H9 (cell line): ENCODE data around the gene FNIP1. TPM values are rescaled to one million over a fixed set of nuclear protein-coding genes. Genes with fewer than 3 reads are reported as not detected.

ENCODE experiments used
- DNase-seq: peaks from one replicate; pipeline ENCODE4 v3.0.0-alpha.2; 2017
- H2AFZ ChIP-seq: one replicate; pipeline ENCODE4 v1.6.1; 2013; ENCODE audit warnings: mild to moderate bottlenecking, low read length, control low read depth, moderate library complexity
- H2AK5ac ChIP-seq: 2 replicates; pipeline ENCODE4 v1.6.1; 2013; ENCODE audit warnings: low read length, control low read depth, mixed read lengths; ENCODE audit not compliant: insufficient read length
- H2BK120ac ChIP-seq: one replicate; pipeline ENCODE4 v1.6.1; 2013; ENCODE audit warnings: low read depth, mild to moderate bottlenecking, low read length, control low read depth, inconsistent platforms; ENCODE audit not compliant: poor library complexity, severe bottlenecking
- H2BK12ac ChIP-seq: 2 replicates; pipeline ENCODE4 v1.6.1; 2013; ENCODE audit warnings: low read length, control low read depth, mixed read lengths, low read depth; ENCODE audit not compliant: insufficient read length
- H2BK15ac ChIP-seq: 2 replicates; pipeline ENCODE4 v1.6.1; 2013; ENCODE audit warnings: low read depth, low read length, control low read depth
- H2BK20ac ChIP-seq: one replicate; pipeline ENCODE4 v1.6.1; 2013; ENCODE audit warnings: low read depth, mild to moderate bottlenecking, low read length, control low read depth, inconsistent platforms; ENCODE audit not compliant: poor library complexity, severe bottlenecking
- H2BK5ac ChIP-seq: 2 replicates; pipeline ENCODE4 v1.6.1; 2013; ENCODE audit warnings: low read length, control low read depth, mixed read lengths; ENCODE audit not compliant: insufficient read length
- H3K14ac ChIP-seq: 2 replicates; pipeline ENCODE4 v1.6.1; 2013; ENCODE audit warnings: low read length, control low read depth; ENCODE audit not compliant: insufficient read depth
- H3K18ac ChIP-seq: 2 replicates; pipeline ENCODE4 v1.6.1; 2013; ENCODE audit warnings: low read depth, mild to moderate bottlenecking, mixed read lengths, low read length, control low read depth; ENCODE audit not compliant: insufficient read length
- H3K23ac ChIP-seq: 2 replicates; pipeline ENCODE4 v1.6.1; 2013; ENCODE audit warnings: low read length, control low read depth, mixed read lengths, low read depth; ENCODE audit not compliant: insufficient read length
- H3K23me2 ChIP-seq: 2 replicates; pipeline ENCODE4 v1.6.1; 2013; ENCODE audit warnings: low read depth, mild to moderate bottlenecking, mixed read lengths, low read length, control low read depth; ENCODE audit not compliant: insufficient read length, poor library complexity, severe bottlenecking
- H3K27ac ChIP-seq: 2 replicates; pipeline ENCODE4 v1.5.1; 2013; ENCODE audit warnings: low read length, control low read depth, mixed read lengths, low read depth; ENCODE audit not compliant: insufficient read length
- H3K27me3 ChIP-seq: 2 replicates; pipeline ENCODE4 v1.6.1; 2013; ENCODE audit warnings: low read length, control low read depth, inconsistent platforms; ENCODE audit not compliant: insufficient read depth
- H3K4ac ChIP-seq: 2 replicates; pipeline ENCODE4 v1.6.1; 2013; ENCODE audit warnings: low read depth, mild to moderate bottlenecking, control low read depth, inconsistent platforms, low read length, moderate library complexity
- H3K4me1 ChIP-seq: 2 replicates; pipeline ENCODE4 v1.6.1; 2013; ENCODE audit warnings: low read length, control low read depth, inconsistent platforms; ENCODE audit not compliant: insufficient read depth
- H3K4me2 ChIP-seq: 2 replicates; pipeline ENCODE4 v1.6.1; 2013; ENCODE audit warnings: low read length, control low read depth, mixed read lengths; ENCODE audit not compliant: insufficient read length, insufficient read depth
- H3K56ac ChIP-seq: 2 replicates; pipeline ENCODE4 v1.6.1; 2013; ENCODE audit warnings: low read depth, mild to moderate bottlenecking, mixed read lengths, low read length, control low read depth; ENCODE audit not compliant: insufficient read length
- H3K79me1 ChIP-seq: 2 replicates; pipeline ENCODE4 v1.6.1; 2013; ENCODE audit warnings: low read depth, mild to moderate bottlenecking, moderate library complexity, low read length, control low read depth, inconsistent platforms; ENCODE audit not compliant: insufficient read depth, poor library complexity, severe bottlenecking
- H3K79me2 ChIP-seq: 2 replicates; pipeline ENCODE4 v1.6.1; 2013; ENCODE audit warnings: low read length, control low read depth, inconsistent platforms; ENCODE audit not compliant: insufficient read depth
- H3K9ac ChIP-seq: 2 replicates; pipeline ENCODE4 v1.6.1; 2013; ENCODE audit warnings: low read length, control low read depth, mixed read lengths; ENCODE audit not compliant: insufficient read length; ENCODE audit errors: extremely low read depth
- H3K9me3 ChIP-seq: one replicate; pipeline ENCODE4 v1.6.1; 2013; ENCODE audit warnings: low read depth, low read length, inconsistent platforms; ENCODE audit not compliant: control insufficient read depth
- H3T11ph ChIP-seq: one replicate; pipeline ENCODE4 v1.6.1; 2013; ENCODE audit warnings: mild to moderate bottlenecking, low read length, control low read depth, inconsistent platforms
- H4K20me1 ChIP-seq: one replicate; pipeline ENCODE4 v1.6.1; 2013; ENCODE audit not compliant: control insufficient read depth, insufficient read length, insufficient read depth
- H4K5ac ChIP-seq: 2 replicates; pipeline ENCODE4 v1.6.1; 2013; ENCODE audit warnings: low read depth, mild to moderate bottlenecking, mixed read lengths, low read length, control low read depth; ENCODE audit not compliant: insufficient read length
- H4K8ac ChIP-seq: replicated peaks from 2 replicates; pipeline ENCODE4 v1.6.1; 2013; ENCODE audit warnings: low read length, control low read depth, mixed read lengths, low read depth; ENCODE audit not compliant: insufficient read length
- H4K91ac ChIP-seq: 2 replicates; pipeline ENCODE4 v1.6.1; 2013; ENCODE audit warnings: low read depth, mild to moderate bottlenecking, moderate library complexity, mixed read lengths, low read length, control low read depth; ENCODE audit not compliant: insufficient read length
- H3K27ac Mint-ChIP-seq, 3 experiments: 2 replicates in 2 of 3; 3 replicates in 1 of 3; pipeline ENCODE4 v1.8.0; 2020 to 2021; ENCODE audit warnings: mixed read lengths in 3 of 3, mild to moderate bottlenecking in 1 of 3, moderate library complexity in 1 of 3
- H3K27me3 Mint-ChIP-seq: 2 replicates; pipeline ENCODE4 v1.8.0; 2021; ENCODE audit warnings: low read depth, mild to moderate bottlenecking, moderate library complexity, mixed read lengths
- H3K36me3 Mint-ChIP-seq, 3 experiments: 2 replicates in 2 of 3; 3 replicates in 1 of 3; pipeline ENCODE4 v1.8.0; 2020 to 2021; ENCODE audit warnings: low read depth in 3 of 3, mixed read lengths in 3 of 3; ENCODE audit not compliant: insufficient read depth in 1 of 3
- H3K4me1 Mint-ChIP-seq, 2 experiments: 2 replicates each; pipeline ENCODE4 v1.8.0; 2020; ENCODE audit warnings: mixed read lengths in 2 of 2
- H3K4me3 Mint-ChIP-seq, 2 experiments: 2 replicates in 1 of 2; 3 replicates in 1 of 2; pipeline ENCODE4 v1.8.0; 2020 to 2021; ENCODE audit warnings: mild to moderate bottlenecking in 2 of 2, mixed read lengths in 2 of 2, moderate library complexity in 1 of 2
- H3K9me3 Mint-ChIP-seq, 2 experiments: 2 replicates in 1 of 2; 3 replicates in 1 of 2; pipeline ENCODE4 v1.8.0; 2020; ENCODE audit warnings: mild to moderate bottlenecking in 2 of 2, mixed read lengths in 2 of 2, moderate library complexity in 1 of 2
- CTCF ChIP-seq: fragments of 200-600 bp; sonication (generic); conservative IDR thresholded peaks from 3 replicates; pipeline ENCODE4 v1.8.0; 2021; ENCODE audit warnings: antibody characterized with exemption, mild to moderate bottlenecking
- WGBS: extraction: QIAGEN DNeasy Blood & Tissue Kit; methylation state at CpG from one replicate; pipeline ENCODE4 v1.1.7; 2013; ENCODE audit warnings: missing lambda C conversion rate, low lambda C conversion rate, mixed read lengths; ENCODE audit not compliant: insufficient read length; ENCODE audit errors: extremely low coverage; 5-methylcytosine and 5-hydroxymethylcytosine counted together
- total RNA-seq: library from RNA; stranded (reverse); gene quantifications from 2 replicates; pipeline ENCODE4 v1.2.1, GENCODE V29; 2021

FNIP1 gene
- total RNA-seq, 1 experiment from 2014 or later, result 13.4 TPM

- Histone ChIP-seq H3K27ac (no peak overlapping the region), H3K23me2 (no peaks in the 10 kb centered on the region), H2BK12ac (no peak overlapping the region), H3K9ac (no peak overlapping the region), H3K4me2 (no peak overlapping the region), H2BK20ac (no peak overlapping the region), H3T11ph (no peak overlapping the region), H2BK120ac (no peak overlapping the region), H3K18ac (no peak overlapping the region), H3K79me2 (no peaks in the 10 kb centered on the region), H3K79me1 (no peaks in the 10 kb centered on the region), H2BK15ac (no peak overlapping the region), H3K4me1 (no peaks in the 10 kb centered on the region), H3K56ac (no peak overlapping the region), H3K27me3 (no peaks in the 10 kb centered on the region), H2BK5ac (no peak overlapping the region), H4K5ac (no peak overlapping the region), H4K8ac (no peak overlapping the region), H3K9me3 (no peaks in the 10 kb centered on the region), H2AFZ (no peak overlapping the region), H4K20me1 (no peaks in the 10 kb centered on the region), H2AK5ac (no peak overlapping the region), H3K4ac (no peak overlapping the region), H4K91ac (no peak overlapping the region), H3K23ac (no peak overlapping the region), H3K14ac (no peak overlapping the region)
- WGBS, result no CpG with 5 or more reads among the region's 2 CpGs
- Mint-ChIP-seq H3K27ac (no peak overlapping the region), H3K27me3 (no peaks in the 10 kb centered on the region), H3K9me3 (peaks cover 9 to 20% of the 10 kb centered on the region in 2 experiments; a peak in 4 of 5 replicates), H3K4me3 (no peak overlapping the region), H3K4me1 (no peaks in the 10 kb centered on the region), H3K36me3 (no peaks in the 10 kb centered on the region; a peak in 4 of 7 replicates)
- TF ChIP-seq CTCF, result no peak
- DNase-seq, result no peak
Observed at GRCh38 chr5:131825404-131826013, 28.7 kb upstream of the FNIP1 start.
